NK-92 (cell line): Measurements from ENCODE around the gene GABARAPL1.
"Not testable (repeated sequence)": the region's sequence is repeated elsewhere in the genome, so short reads cannot be mapped to it uniquely, and the experiment has no call there.

Source experiments
- DNase-seq: peaks from one replicate; lab custom pipeline; 2025; ENCODE audit not compliant: unreplicated experiment; lab: John Stamatoyannopoulos, UW

GABARAPL1 gene

GRCh38 chr12:10212739-10213131, at the start of gene GABARAPL1:
Gene GABARAPL1 (plus strand): TSS chr12:10212877. CDS start chr12:10213130, 253 bp downstream.
- DNase-seq: no peak

- DNase-seq: no peak
Measured at GRCh38 chr12:10163084-10163483, 49.6 kb upstream of the GABARAPL1 start.

- no peak for DNase-seq
Measured at GRCh38 chr12:10165421-10165820, 47.3 kb upstream of the GABARAPL1 start.

- DNase-seq: no peak
Measured at GRCh38 chr12:10167599-10167998, 45.1 kb upstream of the GABARAPL1 start.

GRCh38 chr12:10169104-10169503, 43.6 kb upstream of the GABARAPL1 start:
- DNase-seq: no peak

- no peak for DNase-seq
Measured at GRCh38 chr12:10170216-10170615, 42.5 kb upstream of the GABARAPL1 start.

- DNase-seq: no peak
Measured at GRCh38 chr12:10171973-10172728, 40.5 kb upstream of the GABARAPL1 start, which contains the start of gene OLR1. Gene OLR1 (minus strand): TSS chr12:10172132. CDS start chr12:10172077, 55 bp downstream.

- no peak for DNase-seq
Measured at GRCh38 chr12:10174986-10175614, 37.6 kb upstream of the GABARAPL1 start.

GRCh38 chr12:10175846-10176636, 36.6 kb upstream of the GABARAPL1 start:
- no peak for DNase-seq

GRCh38 chr12:10178821-10179220, 33.9 kb upstream of the GABARAPL1 start, which contains the start of gene TMEM52B:
Gene TMEM52B (plus strand): TSS chr12:10179032. CDS start chr12:10179575, 543 bp downstream.
- no peak for DNase-seq

- DNase-seq: no peak
Measured at GRCh38 chr12:10179776-10180181, 32.9 kb upstream of the GABARAPL1 start.

GRCh38 chr12:10182354-10183049, 30.2 kb upstream of the GABARAPL1 start:
- DNase-seq: no peak

GRCh38 chr12:10184261-10184843, 28.3 kb upstream of the GABARAPL1 start:
- DNase-seq: no peak

GRCh38 chr12:10186299-10186698, 26.4 kb upstream of the GABARAPL1 start:
- no peak for DNase-seq

GRCh38 chr12:10186958-10187357, 25.7 kb upstream of the GABARAPL1 start:
- DNase-seq: not testable (repeated sequence)

GRCh38 chr12:10189653-10190052, 23.0 kb upstream of the GABARAPL1 start:
- DNase-seq: no peak

- DNase-seq: no peak
Measured at GRCh38 chr12:10190558-10191388, 21.9 kb upstream of the GABARAPL1 start.

GRCh38 chr12:10191865-10192264, 20.8 kb upstream of the GABARAPL1 start:
- DNase-seq: no peak

GRCh38 chr12:10194160-10194670, 18.5 kb upstream of the GABARAPL1 start:
- no peak for DNase-seq
